H9 (cell line): ENCODE data around the gene PRSS23. TPM values are rescaled to one million over a fixed set of nuclear protein-coding genes. Genes with fewer than 3 reads are reported as not detected.

ENCODE experiments used
- DNase-seq: peaks from one replicate; pipeline ENCODE4 v3.0.0-alpha.2; 2017
- H2AFZ ChIP-seq: one replicate; pipeline ENCODE4 v1.6.1; 2013; ENCODE audit warnings: mild to moderate bottlenecking, low read length, control low read depth, moderate library complexity
- H2AK5ac ChIP-seq: 2 replicates; pipeline ENCODE4 v1.6.1; 2013; ENCODE audit warnings: low read length, control low read depth, mixed read lengths; ENCODE audit not compliant: insufficient read length
- H2BK120ac ChIP-seq: one replicate; pipeline ENCODE4 v1.6.1; 2013; ENCODE audit warnings: low read depth, mild to moderate bottlenecking, low read length, control low read depth, inconsistent platforms; ENCODE audit not compliant: poor library complexity, severe bottlenecking
- H2BK12ac ChIP-seq: 2 replicates; pipeline ENCODE4 v1.6.1; 2013; ENCODE audit warnings: low read length, control low read depth, mixed read lengths, low read depth; ENCODE audit not compliant: insufficient read length
- H2BK15ac ChIP-seq: 2 replicates; pipeline ENCODE4 v1.6.1; 2013; ENCODE audit warnings: low read depth, low read length, control low read depth
- H2BK20ac ChIP-seq: one replicate; pipeline ENCODE4 v1.6.1; 2013; ENCODE audit warnings: low read depth, mild to moderate bottlenecking, low read length, control low read depth, inconsistent platforms; ENCODE audit not compliant: poor library complexity, severe bottlenecking
- H2BK5ac ChIP-seq: 2 replicates; pipeline ENCODE4 v1.6.1; 2013; ENCODE audit warnings: low read length, control low read depth, mixed read lengths; ENCODE audit not compliant: insufficient read length
- H3K14ac ChIP-seq: 2 replicates; pipeline ENCODE4 v1.6.1; 2013; ENCODE audit warnings: low read length, control low read depth; ENCODE audit not compliant: insufficient read depth
- H3K18ac ChIP-seq: 2 replicates; pipeline ENCODE4 v1.6.1; 2013; ENCODE audit warnings: low read depth, mild to moderate bottlenecking, mixed read lengths, low read length, control low read depth; ENCODE audit not compliant: insufficient read length
- H3K23ac ChIP-seq: 2 replicates; pipeline ENCODE4 v1.6.1; 2013; ENCODE audit warnings: low read length, control low read depth, mixed read lengths, low read depth; ENCODE audit not compliant: insufficient read length
- H3K23me2 ChIP-seq: 2 replicates; pipeline ENCODE4 v1.6.1; 2013; ENCODE audit warnings: low read depth, mild to moderate bottlenecking, mixed read lengths, low read length, control low read depth; ENCODE audit not compliant: insufficient read length, poor library complexity, severe bottlenecking
- H3K27ac ChIP-seq: 2 replicates; pipeline ENCODE4 v1.5.1; 2013; ENCODE audit warnings: low read length, control low read depth, mixed read lengths, low read depth; ENCODE audit not compliant: insufficient read length
- H3K27me3 ChIP-seq: 2 replicates; pipeline ENCODE4 v1.6.1; 2013; ENCODE audit warnings: low read length, control low read depth, inconsistent platforms; ENCODE audit not compliant: insufficient read depth
- H3K4ac ChIP-seq: 2 replicates; pipeline ENCODE4 v1.6.1; 2013; ENCODE audit warnings: low read depth, mild to moderate bottlenecking, control low read depth, inconsistent platforms, low read length, moderate library complexity
- H3K4me1 ChIP-seq: 2 replicates; pipeline ENCODE4 v1.6.1; 2013; ENCODE audit warnings: low read length, control low read depth, inconsistent platforms; ENCODE audit not compliant: insufficient read depth
- H3K4me2 ChIP-seq: 2 replicates; pipeline ENCODE4 v1.6.1; 2013; ENCODE audit warnings: low read length, control low read depth, mixed read lengths; ENCODE audit not compliant: insufficient read length, insufficient read depth
- H3K56ac ChIP-seq: 2 replicates; pipeline ENCODE4 v1.6.1; 2013; ENCODE audit warnings: low read depth, mild to moderate bottlenecking, mixed read lengths, low read length, control low read depth; ENCODE audit not compliant: insufficient read length
- H3K79me1 ChIP-seq: 2 replicates; pipeline ENCODE4 v1.6.1; 2013; ENCODE audit warnings: low read depth, mild to moderate bottlenecking, moderate library complexity, low read length, control low read depth, inconsistent platforms; ENCODE audit not compliant: insufficient read depth, poor library complexity, severe bottlenecking
- H3K79me2 ChIP-seq: 2 replicates; pipeline ENCODE4 v1.6.1; 2013; ENCODE audit warnings: low read length, control low read depth, inconsistent platforms; ENCODE audit not compliant: insufficient read depth
- H3K9ac ChIP-seq: 2 replicates; pipeline ENCODE4 v1.6.1; 2013; ENCODE audit warnings: low read length, control low read depth, mixed read lengths; ENCODE audit not compliant: insufficient read length; ENCODE audit errors: extremely low read depth
- H3K9me3 ChIP-seq: one replicate; pipeline ENCODE4 v1.6.1; 2013; ENCODE audit warnings: low read depth, low read length, inconsistent platforms; ENCODE audit not compliant: control insufficient read depth
- H3T11ph ChIP-seq: one replicate; pipeline ENCODE4 v1.6.1; 2013; ENCODE audit warnings: mild to moderate bottlenecking, low read length, control low read depth, inconsistent platforms
- H4K20me1 ChIP-seq: one replicate; pipeline ENCODE4 v1.6.1; 2013; ENCODE audit not compliant: control insufficient read depth, insufficient read length, insufficient read depth
- H4K5ac ChIP-seq: 2 replicates; pipeline ENCODE4 v1.6.1; 2013; ENCODE audit warnings: low read depth, mild to moderate bottlenecking, mixed read lengths, low read length, control low read depth; ENCODE audit not compliant: insufficient read length
- H4K8ac ChIP-seq: replicated peaks from 2 replicates; pipeline ENCODE4 v1.6.1; 2013; ENCODE audit warnings: low read length, control low read depth, mixed read lengths, low read depth; ENCODE audit not compliant: insufficient read length
- H4K91ac ChIP-seq: 2 replicates; pipeline ENCODE4 v1.6.1; 2013; ENCODE audit warnings: low read depth, mild to moderate bottlenecking, moderate library complexity, mixed read lengths, low read length, control low read depth; ENCODE audit not compliant: insufficient read length
- H3K27ac Mint-ChIP-seq, 3 experiments: 2 replicates in 2 of 3; 3 replicates in 1 of 3; pipeline ENCODE4 v1.8.0; 2020 to 2021; ENCODE audit warnings: mixed read lengths in 3 of 3, mild to moderate bottlenecking in 1 of 3, moderate library complexity in 1 of 3
- H3K27me3 Mint-ChIP-seq: 2 replicates; pipeline ENCODE4 v1.8.0; 2021; ENCODE audit warnings: low read depth, mild to moderate bottlenecking, moderate library complexity, mixed read lengths
- H3K36me3 Mint-ChIP-seq, 3 experiments: 2 replicates in 2 of 3; 3 replicates in 1 of 3; pipeline ENCODE4 v1.8.0; 2020 to 2021; ENCODE audit warnings: low read depth in 3 of 3, mixed read lengths in 3 of 3; ENCODE audit not compliant: insufficient read depth in 1 of 3
- H3K4me1 Mint-ChIP-seq, 2 experiments: 2 replicates each; pipeline ENCODE4 v1.8.0; 2020; ENCODE audit warnings: mixed read lengths in 2 of 2
- H3K4me3 Mint-ChIP-seq, 2 experiments: 2 replicates in 1 of 2; 3 replicates in 1 of 2; pipeline ENCODE4 v1.8.0; 2020 to 2021; ENCODE audit warnings: mild to moderate bottlenecking in 2 of 2, mixed read lengths in 2 of 2, moderate library complexity in 1 of 2
- H3K9me3 Mint-ChIP-seq, 2 experiments: 2 replicates in 1 of 2; 3 replicates in 1 of 2; pipeline ENCODE4 v1.8.0; 2020; ENCODE audit warnings: mild to moderate bottlenecking in 2 of 2, mixed read lengths in 2 of 2, moderate library complexity in 1 of 2
- WGBS: extraction: QIAGEN DNeasy Blood & Tissue Kit; methylation state at CpG from one replicate; pipeline ENCODE4 v1.1.7; 2013; ENCODE audit warnings: missing lambda C conversion rate, low lambda C conversion rate, mixed read lengths; ENCODE audit not compliant: insufficient read length; ENCODE audit errors: extremely low coverage; 5-methylcytosine and 5-hydroxymethylcytosine counted together
- total RNA-seq: library from RNA; stranded (reverse); gene quantifications from 2 replicates; pipeline ENCODE4 v1.2.1, GENCODE V29; 2021
- TF ChIP-seq, protein P1 (sequence below): fragments of 200-600 bp; sonication (generic); conservative IDR thresholded peaks from 3 replicates; pipeline ENCODE4 v1.8.0; 2021; ENCODE audit warnings: antibody characterized with exemption, mild to moderate bottlenecking

PRSS23 gene
- total RNA-seq, 1 experiment from 2014 or later = 6.9 TPM

- Histone ChIP-seq H3K27ac (no peak overlapping the region), H3K18ac (no peak overlapping the region), H3K23ac (no peak overlapping the region), H3K79me1 (no peaks in the 10 kb centered on the region), H4K20me1 (no peaks in the 10 kb centered on the region), H3K9me3 (no peaks in the 10 kb centered on the region), H3K9ac (no peak overlapping the region), H2BK120ac (no peak overlapping the region), H4K91ac (no peak overlapping the region), H4K5ac (no peak overlapping the region), H2AFZ (no peak overlapping the region), H2BK5ac (no peak overlapping the region), H3K27me3 (no peaks in the 10 kb centered on the region), H2AK5ac (no peak overlapping the region), H3K79me2 (no peaks in the 10 kb centered on the region), H3K14ac (no peak overlapping the region), H3K4ac (no peak overlapping the region), H3K4me1 (no peaks in the 10 kb centered on the region; the same call in 1 of the 2 replicates), H2BK20ac (no peak overlapping the region), H3K4me2 (no peak overlapping the region), H4K8ac (no peak overlapping the region), H3T11ph (no peak overlapping the region), H2BK15ac (no peak overlapping the region), H3K23me2 (no peaks in the 10 kb centered on the region), H3K56ac (no peak overlapping the region), H2BK12ac (no peak overlapping the region)
- no peak for DNase-seq
- Mint-ChIP-seq H3K4me1 (peaks cover 28 to 29% of the 10 kb centered on the region in 2 experiments), H3K4me3 (no peak overlapping the region), H3K27me3 (no peaks in the 10 kb centered on the region), H3K27ac (peak overlapping the region in 1 of 3 experiments; percentile 7; a peak in 2 of 7 replicates), H3K9me3 (no peaks in the 10 kb centered on the region), H3K36me3 (peaks cover 1 to 14% (median 8%) of the 10 kb centered on the region in 3 experiments; a peak in 4 of 7 replicates)
- no CpG with 5 or more reads among the region's 2 CpGs for WGBS
- TF ChIP-seq, protein P1, sequence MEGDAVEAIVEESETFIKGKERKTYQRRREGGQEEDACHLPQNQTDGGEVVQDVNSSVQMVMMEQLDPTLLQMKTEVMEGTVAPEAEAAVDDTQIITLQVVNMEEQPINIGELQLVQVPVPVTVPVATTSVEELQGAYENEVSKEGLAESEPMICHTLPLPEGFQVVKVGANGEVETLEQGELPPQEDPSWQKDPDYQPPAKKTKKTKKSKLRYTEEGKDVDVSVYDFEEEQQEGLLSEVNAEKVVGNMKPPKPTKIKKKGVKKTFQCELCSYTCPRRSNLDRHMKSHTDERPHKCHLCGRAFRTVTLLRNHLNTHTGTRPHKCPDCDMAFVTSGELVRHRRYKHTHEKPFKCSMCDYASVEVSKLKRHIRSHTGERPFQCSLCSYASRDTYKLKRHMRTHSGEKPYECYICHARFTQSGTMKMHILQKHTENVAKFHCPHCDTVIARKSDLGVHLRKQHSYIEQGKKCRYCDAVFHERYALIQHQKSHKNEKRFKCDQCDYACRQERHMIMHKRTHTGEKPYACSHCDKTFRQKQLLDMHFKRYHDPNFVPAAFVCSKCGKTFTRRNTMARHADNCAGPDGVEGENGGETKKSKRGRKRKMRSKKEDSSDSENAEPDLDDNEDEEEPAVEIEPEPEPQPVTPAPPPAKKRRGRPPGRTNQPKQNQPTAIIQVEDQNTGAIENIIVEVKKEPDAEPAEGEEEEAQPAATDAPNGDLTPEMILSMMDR = no peak
These were observed 11.4 kb downstream of the PRSS23 start for GRCh38 chr11:86811637-86812321.
